Activated CD4-positive, CD25-positive, alpha-beta regulatory T cell treated with anti-CD3 and anti-CD28 coated beads, Interleukin-2, amount 50 U/mL, for 16 hours (primary cell): Measurements from ENCODE around the gene SDK1.

Source experiments
- DNase-seq: peaks from one replicate; pipeline ENCODE4 v3.0.0-alpha.2; 2020; ENCODE audit warnings: low read depth, low spot score

SDK1 gene

DNA sequence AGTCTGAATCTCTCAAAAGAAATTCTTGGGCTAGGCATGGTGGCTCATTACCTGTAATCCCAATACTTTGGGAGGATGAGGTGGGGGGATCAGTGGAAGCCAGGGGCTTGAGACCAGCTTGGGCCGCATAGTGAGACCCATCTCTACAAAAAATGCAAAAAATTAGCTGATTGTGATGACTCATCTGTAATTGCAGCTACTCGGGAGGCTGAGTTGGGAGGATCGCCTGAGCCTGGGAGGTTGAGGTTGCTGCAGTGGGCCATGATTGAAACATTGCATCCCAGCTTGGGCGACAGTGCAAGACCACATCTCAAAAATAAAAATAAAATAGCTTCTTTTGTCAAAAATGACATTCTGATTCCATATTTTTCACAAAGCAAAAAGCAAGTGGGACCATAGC is 736.3 kb downstream of the SDK1 start:
- no peak for DNase-seq

DNA sequence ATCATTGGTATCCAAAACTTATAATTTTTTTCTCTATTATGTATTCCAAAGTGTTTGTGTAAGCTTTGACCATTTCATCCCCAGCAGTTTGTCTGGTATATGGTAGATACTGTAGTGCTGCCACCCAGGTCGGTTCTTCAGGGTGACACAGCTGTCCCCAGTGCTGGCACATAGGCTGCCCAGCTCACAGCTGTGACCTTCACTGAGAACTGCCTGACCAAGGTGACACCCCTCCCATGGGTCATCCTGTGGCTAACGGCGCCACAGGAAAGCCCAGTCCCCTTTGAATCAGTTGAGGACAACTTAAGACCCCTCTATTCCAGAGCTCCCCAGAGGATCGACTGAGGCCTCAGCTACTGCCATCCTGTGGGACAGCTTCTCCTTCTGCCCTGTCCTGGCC is 736.8 kb downstream of the SDK1 start:
- DNase-seq: no peak

DNA sequence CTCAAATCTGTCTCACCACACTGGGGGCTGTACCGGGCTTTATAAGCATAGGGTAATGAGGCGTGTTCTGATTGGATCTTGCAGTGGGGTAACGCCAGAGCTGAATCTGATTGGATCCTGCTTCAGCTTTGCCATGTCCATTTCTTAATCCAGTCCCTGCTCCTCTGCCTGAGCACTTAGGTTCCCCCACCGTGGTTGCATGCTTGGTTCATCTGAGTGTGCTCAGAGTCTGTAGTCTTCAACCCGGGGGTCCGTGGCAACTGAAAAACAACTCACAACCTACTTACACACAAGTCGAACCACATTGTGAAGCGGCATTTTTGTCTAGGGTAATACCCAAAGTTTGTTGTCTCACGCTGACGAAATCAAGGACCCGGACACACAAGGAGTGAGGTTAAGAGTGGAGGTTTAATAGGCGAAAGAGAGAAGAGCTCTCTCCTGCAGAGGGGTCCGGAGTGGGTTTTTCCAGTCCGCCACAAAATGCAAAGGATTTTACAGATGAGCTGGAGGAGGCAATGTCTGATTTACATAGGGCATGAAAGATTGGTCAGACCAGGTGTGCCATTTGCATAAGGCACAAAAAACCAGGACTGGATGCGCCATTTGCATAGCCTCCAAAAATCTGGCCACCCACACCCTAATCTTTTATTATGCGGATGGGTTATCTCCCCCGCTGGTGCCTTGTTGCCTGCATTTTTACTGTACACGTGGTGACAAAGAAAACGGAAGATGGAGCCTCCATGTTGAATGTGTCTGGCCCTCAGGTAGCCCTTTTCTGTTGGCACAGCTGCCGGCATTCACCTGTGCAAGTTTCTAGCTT is 739.3 kb downstream of the SDK1 start:
- no peak for DNase-seq

DNA sequence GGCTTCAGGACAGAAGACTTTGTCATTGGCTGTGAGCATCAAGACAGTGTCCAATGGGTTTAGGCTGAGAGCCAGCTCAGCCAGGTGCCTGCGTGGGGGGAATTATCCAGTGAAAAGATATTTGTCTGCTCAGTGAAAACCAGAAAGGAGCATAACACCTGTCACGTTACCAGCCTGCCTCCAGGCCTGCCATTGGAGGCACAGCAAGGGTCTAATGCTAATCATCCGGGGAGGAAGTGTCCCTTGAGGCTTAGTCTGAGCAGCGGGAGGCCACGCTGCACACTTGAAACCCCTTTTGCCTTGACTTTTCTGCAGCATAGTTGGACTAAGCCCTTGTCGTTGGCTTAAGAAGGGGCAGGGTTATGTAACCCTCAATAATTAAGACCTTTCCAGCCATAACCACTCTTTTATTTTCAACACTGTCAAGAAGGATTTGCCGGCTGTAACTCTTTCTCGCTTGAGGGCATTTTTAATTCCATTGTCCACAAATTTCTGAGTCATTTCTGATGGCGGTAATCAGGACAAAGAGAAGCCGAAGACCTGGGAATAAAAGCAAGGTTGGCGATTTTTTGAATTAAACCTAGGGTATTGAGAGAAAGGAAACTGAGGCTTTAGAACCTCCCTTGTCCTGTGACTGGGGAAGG is 741.5 kb downstream of the SDK1 start:
- no peak for DNase-seq

DNA sequence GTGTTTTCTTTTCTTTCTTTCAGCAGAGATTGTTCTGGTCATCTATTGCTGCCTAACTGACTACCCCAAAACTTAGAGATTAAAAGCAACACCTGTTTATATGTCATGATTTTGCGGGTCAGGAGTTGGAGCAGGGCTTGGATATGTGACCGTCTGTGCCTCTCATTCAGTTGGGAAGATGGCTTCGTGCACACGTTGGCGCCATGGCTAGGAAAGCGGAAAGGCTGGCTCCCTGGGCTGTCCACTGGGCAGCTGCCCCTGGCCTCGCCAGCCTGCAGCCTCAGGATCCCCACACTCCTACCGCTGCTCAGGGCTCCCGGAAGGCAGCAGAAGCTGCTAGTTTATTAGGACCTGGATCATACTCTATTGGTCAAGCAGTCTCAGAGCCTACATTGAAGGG is 742.9 kb downstream of the SDK1 start:
- DNase-seq: no peak

DNA sequence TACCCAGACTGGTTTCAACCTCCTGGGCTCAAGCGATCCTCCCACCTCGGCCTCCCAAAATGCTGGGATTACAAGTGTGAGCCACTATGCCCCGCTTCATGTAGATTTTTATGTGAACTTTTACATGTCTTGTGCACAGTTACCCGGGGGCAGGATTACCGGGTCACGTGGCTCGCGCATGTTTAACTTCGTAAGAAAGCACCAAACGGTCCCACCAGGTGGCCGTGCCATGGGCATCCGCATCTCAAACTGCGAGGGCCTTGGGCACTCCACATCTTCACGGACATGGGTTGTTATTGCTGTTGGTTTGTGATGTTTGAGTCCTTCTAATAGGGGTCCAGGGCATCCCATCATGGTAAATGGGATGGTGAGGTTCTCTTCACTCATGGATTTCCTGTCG is 744.4 kb downstream of the SDK1 start:
- no peak for DNase-seq

DNA sequence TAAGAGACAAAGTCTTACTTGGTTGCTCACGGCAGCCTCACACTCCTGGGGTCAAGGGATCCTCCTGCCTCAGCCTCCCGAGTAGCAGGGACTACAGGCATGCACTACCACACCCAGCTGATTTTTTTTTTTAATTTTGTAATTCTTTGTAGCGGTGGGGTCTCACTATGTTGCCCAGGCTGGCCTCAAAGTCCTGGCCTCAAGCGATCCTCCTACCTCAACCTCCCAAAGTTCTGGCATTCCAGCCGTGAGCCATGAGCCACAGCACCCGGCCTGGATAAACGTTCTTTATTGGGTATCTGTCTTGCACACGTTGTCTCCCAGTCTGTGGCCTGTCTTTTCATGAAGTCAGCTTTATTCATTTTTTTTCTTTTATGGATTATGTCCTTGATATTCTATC is 744.9 kb downstream of the SDK1 start:
- DNase-seq: no peak

DNA sequence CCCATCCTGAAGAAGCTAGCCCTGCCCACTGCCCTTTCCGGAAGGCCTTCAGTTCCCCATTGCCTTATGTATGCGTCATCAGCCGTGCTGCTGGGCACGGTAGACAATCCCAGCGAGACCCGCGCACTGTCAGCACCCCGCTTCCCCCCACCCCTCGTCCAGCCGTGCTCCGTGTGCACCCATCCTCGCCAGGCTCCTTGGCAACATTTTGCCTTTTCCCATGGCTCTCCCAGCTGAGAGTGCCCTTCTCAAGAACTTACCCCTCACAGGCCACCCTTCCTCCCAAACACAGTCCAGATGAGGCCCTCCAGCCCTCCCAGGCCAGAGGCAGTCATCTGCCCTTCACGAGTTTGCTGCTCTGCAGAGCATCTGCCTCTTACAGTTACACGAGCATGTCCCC is 747.3 kb downstream of the SDK1 start:
- no peak for DNase-seq

DNA sequence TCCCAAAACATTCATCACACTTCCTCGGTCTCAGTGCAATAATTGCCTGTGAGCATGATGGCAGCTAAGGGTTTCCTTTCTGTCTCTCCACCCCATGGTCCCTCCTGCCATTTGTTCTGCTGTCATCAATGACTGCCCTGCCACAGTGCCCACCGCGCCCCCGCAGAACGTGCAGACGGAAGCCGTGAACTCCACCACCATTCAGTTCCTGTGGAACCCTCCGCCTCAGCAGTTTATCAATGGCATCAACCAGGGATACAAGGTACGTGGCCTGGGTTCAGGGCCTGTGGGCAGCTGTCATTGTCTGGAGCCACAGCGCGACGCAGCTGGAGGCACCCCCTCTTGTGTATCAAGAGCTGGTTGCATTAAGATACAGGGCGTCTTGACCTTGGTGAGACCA is 748.1 kb downstream of the SDK1 start:
- DNase-seq: no peak

DNA sequence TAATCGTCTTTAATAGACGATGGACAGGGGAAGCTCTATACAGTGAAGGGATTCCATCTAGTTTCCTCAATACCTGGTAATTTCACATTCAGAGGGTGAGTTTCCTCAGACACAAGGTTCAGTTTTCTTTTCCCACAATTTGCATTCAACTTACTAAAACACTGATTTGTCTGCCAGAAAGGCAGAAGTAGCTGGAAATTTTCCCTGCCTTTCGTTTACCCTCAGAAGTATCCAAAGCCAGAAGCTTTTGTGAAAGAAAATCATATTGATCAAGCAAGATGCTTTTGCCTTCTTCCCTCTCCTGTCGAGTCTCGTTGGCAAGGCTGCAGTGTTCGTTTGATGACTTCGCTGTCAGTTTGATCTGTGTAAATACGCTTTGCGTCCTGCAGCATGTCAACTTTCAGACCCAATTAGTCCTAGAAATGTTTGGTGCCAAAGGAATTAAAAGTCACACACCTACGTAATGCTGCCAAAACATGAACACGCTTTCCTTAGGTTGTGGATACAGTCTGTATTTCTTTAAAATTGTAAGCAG is 749.1 kb downstream of the SDK1 start:
- DNase-seq: no peak

DNA sequence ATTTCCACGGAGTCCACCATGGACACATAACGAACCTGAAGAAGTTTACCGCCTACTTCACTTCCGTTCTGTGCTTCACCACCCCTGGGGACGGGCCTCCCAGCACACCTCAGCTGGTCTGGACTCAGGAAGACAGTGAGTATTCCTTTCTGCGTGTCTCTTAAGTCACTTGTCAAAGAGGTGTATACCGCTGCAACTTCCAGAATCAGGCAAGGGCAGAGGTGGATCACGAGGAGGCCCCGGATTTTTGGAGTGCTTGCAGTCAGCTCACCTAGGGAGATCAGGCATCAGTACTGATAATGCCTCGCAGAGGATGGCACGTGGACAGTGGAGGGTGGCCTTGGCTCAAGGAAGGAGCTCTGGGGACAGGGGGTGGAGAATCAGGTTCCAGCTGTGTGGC is 750.6 kb downstream of the SDK1 start:
- DNase-seq: no peak

DNA sequence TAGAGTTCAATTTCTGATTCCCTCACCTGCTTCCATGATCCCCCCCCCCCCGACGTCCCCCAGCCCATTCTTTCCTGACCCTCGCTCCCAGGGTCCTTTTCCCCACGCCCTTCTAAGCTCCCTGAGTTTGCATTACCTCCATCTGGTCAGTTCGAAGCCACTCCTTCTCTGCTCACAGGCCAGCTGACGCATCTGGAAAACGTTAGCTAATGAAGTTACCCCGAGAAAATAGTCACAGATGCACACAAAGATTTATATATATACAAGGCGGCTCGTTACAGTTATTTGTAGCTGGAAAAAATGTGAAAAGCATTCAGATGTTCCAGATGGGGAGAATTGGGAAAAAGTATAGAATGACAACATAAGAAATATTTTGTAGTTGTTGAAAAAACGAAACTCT is 751.1 kb downstream of the SDK1 start:
- DNase-seq: no peak

DNA sequence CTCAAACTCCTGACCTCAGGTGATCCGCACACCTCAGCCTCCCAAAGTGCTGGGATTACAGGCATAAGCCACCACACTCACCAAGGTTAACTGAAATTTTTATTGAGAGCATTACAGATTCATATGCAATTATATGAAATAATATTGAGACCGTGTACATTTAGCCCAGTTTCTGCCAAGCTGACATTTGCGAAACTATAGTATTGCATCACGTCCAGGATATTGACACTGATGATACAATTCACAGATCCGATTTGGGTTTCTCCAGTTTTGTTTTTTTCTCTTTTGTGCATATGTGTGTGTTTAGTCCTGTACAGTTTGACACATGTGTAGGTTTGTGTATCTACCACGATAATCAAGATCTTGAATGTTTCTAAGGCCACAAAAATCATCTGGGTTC is 753.1 kb downstream of the SDK1 start:
- no peak for DNase-seq

DNA sequence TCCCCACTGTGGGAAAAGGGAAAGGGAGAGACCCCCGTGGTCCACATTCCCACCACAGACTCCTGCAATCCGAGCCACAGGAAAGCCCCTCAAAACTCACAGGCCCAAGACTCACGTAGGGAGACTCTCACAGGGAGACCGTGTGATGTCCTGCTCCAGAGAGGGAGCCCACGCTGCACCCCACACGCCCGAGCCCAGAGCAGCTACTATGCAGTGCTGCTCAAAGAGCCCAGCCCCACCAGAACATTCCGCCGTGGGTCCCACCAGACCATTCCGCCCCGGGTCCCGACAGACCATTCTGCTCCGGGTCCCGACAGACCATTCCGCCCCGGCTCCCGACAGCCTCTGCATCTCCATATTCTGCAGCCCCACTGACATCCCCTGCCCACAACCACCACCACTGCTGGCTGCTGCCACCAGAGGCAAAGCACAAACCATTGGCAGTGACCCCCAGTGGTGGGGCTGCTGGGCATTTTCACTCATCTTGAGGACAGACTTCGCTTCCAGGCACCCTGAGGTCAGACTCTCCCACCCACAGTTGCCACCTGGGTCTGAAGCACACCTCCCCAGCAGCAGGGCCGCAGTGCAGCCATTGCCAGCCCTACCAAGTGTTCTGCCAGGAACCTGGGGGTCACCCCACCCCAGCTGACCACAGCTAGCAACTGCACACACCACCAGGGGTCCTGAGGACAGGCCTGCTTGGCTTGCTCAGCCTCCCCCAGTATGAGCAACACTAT is 755.7 kb downstream of the SDK1 start:
- no peak for DNase-seq

DNA sequence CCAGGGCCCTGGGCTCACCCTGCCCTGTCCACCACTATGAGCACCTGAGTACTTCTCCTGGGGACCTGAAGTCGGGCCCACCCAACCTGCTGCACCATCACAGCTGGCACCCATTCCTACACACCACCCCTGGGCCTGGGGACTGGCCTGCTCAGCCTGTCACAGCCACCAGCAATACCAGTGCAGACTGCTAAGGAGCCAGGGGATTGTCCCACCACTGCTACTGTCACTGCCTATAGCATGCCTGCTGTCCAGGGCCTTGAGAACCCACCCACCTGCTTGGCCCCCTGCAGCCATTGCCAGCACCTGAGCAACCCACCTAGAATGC is 756.2 kb downstream of the SDK1 start:
- DNase-seq: no peak

DNA sequence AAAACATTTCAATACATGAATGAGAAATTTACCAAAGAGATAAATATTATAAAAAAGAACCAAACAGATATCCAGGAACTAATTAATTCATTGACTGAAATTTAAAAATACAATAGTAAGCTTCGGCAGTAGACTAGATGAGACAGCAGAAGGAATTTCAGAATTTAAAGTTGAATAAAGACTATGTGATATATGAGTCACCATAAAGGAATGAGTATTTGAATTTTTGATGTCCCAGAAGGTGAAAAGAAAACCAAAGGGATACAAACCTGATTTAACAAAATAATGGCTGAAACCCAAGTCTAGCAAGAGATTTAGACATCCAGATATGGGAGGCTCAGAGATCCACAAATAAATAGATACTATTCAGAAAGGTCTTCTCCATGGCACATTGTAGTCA is 757.1 kb downstream of the SDK1 start:
- DNase-seq: no peak

DNA sequence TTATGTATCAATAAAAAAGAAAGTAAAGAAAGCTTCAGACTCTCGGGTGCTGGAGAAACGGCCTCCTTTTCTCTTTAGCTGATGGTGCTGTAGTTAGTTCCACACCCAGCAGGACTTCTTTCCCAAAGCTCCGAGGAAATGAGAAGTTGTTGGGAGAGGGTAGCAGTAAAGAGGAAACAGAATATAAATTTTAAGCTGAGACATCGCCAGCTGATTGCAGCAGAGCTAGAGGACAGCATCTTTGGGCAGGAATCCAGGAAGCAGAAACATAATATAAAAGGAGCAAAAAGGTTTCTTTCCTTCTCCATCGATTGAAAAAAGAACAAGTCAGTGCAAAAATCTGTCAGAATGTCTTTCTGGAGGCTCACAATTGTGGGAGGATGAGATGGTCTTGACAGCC is 764.1 kb downstream of the SDK1 start:
- no peak for DNase-seq

DNA sequence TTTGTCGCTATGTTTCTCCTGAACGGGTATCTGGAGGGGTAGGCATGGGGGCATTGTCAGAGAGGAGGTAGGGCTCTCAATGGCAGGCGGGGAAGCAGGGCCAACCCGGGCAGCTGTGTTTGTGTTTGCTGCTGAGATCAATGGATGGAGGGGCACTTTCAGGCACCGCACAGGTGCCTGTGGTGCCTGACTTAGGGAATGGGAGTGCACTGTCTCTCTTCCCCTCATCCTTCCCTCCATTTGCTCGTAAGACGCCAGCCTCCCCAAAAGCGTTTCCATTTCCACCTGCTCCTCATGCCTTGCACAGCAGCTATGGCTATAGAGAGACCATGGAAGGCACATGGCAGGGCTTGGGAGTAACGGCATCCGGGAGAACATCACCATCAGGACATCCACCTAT is 765.2 kb downstream of the SDK1 start:
- DNase-seq: no peak

DNA sequence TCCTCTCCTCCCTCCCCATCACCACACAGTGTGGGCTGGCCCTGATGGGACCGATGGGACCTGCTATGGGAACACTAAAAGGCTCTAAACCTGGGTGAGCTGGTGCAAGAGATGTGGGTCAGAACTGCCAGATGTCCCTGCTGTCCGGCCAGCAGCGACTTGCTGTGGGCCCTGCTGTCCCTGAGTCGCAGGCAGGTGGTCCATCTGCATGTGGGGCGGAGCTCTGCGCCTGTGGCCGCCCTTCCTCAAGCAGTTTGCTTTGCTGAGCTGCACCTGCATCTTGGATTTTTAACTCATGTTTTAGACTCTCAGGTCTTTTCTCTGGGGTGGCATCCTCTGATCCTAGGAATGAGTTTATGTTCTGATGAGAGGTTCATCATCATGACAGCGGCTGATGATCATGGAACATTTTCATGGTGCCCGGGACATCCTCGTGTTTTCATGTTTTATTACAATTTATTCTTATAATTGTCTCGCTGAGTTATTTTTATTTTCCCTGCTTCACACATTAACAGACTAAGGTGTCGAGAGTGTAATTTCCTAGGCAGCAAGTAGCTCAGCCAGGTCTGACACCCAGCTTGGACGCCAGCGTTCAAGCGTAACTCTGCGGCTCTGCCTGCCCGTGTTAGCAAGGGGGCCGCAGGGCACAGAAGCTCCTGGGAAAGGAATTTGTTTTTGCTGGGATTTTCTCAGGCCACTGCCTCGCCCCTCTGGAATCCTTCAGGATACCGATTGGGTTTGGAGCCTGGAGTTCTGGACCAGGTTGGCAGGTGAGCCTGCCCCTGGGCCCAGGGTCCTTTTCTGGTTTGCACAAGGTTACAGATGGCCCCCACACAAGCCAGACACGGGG is 765.8 kb downstream of the SDK1 start:
- no peak for DNase-seq

DNA sequence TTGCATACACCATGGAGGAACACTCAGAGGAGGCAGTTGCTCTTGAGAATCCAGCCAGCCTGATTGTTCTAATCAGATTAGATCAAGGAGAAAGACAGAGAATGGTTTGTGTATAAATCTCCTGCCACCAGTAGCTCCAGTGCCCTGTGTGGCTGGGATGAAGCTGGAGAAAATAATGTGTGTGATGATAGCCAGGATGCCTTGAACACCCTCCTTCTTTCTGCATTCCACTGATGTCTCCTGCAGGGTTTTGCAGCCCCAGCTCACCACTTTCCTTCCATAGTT is 766.4 kb downstream of the SDK1 start:
- DNase-seq: no peak

DNA sequence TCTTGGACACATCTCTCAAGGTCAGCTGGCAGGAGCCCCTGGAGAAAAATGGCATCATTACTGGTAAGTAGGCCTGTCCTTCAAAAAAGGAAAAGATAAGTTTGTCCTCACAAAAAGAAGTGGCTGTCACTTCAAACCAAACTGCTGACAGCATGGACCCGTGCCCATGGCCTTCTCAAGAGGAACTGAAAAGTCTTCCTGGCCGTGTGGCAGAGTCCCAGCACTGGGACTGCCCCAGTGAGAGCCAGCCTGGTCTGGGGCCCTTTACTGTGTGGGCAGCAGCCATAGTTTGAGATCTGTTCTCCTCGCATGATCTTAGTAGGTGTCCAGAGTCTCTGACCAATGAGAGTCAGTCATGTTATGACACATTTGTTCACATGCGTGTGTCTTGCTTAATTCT is 766.8 kb downstream of the SDK1 start:
- no peak for DNase-seq

DNA sequence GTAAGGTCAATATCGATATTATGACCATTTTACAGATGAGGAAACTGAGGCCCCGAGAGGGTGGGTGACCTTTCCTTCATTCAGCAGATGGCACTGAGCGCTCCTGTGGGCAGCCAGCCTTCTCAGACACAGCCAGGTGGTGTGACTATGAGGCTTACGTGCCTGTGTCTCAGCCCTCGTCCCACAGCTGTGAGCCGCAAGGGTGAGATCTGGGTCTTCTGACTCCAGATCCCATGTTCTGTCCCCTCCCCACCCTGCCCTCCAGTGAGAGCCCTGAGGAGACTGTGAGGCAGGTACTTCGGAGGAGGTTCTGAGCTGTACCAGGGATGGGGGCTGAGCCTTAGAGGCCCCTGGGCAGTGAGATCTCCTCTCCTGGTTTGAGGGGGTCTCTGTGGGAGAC is 767.2 kb downstream of the SDK1 start:
- no peak for DNase-seq
